SK-N-SH (cell line): ENCODE measurements around the gene CDH4. TPM values are rescaled to one million over a fixed set of nuclear protein-coding genes. Genes with fewer than 3 reads are reported as not detected.

Source experiments
- CTCF ChIA-PET: fragments of 300-600, 350-600 bp; formaldehyde crosslinking; extraction: SDS; loops from one replicate; lab custom pipeline; 2021; lab: Yijun Ruan, JAX
- POLR2A ChIA-PET: fragments of 350-600 bp; sonication (Branson Sonifier 250); formaldehyde crosslinking; extraction: SDS; loops from one replicate; lab custom pipeline; 2020; ENCODE audit warnings: antibody characterized with exemption, inconsistent platforms; lab: Yijun Ruan, JAX
- DNase-seq: peaks from one replicate; pipeline ENCODE4 v3.0.0; 2012
- H2AFZ ChIP-seq: fragments of 200-600 bp; sonication (generic); 2 replicates; pipeline ENCODE4 v1.8.1; 2016; ENCODE audit warnings: antibody characterized with exemption, mild to moderate bottlenecking, low read depth
- H3F3A ChIP-seq: fragments of 200-600 bp; sonication (generic); replicated peaks from 2 replicates; pipeline ENCODE3; 2016; ENCODE audit warnings: antibody characterized with exemption, mild to moderate bottlenecking; ENCODE audit not compliant: insufficient read depth
- H3K27ac ChIP-seq, 2 experiments: fragments of 200-500 bp in 1 of 2; fragments of 200-600 bp in 1 of 2; sonication (Bioruptor generic) in 1 of 2; sonication (generic), shearing (Covaris generic) in 1 of 2; 2 replicates each; pipeline versions ENCODE4 v1.5.1 to v1.6.1; 2014 to 2016; ENCODE audit warnings: low read depth in 2 of 2, inconsistent platforms in 1 of 2, low read length in 1 of 2, mild to moderate bottlenecking in 1 of 2, mixed read lengths in 1 of 2
- H3K27me3 ChIP-seq: fragments of 200-600 bp; sonication (generic), shearing (Covaris generic); 2 replicates; pipeline ENCODE4 v1.6.1; 2016; ENCODE audit warnings: mixed run types; ENCODE audit not compliant: insufficient read depth
- H3K36me3 ChIP-seq, 2 experiments: fragments of 200-500 bp in 1 of 2; fragments of 200-600 bp in 1 of 2; sonication (Bioruptor generic) in 1 of 2; sonication (generic) in 1 of 2; replicated peaks in 1 of 2; 2 replicates each; pipeline versions ENCODE3 to v1.5.1; 2014 to 2016; ENCODE audit warnings: low read length in 1 of 2, mild to moderate bottlenecking in 1 of 2; ENCODE audit not compliant: insufficient read depth in 2 of 2, control insufficient read depth in 1 of 2
- H3K4me1 ChIP-seq, 2 experiments: fragments of 200-500 bp in 1 of 2; fragments of 200-600 bp in 1 of 2; sonication (Bioruptor generic) in 1 of 2; sonication (generic), shearing (Covaris generic) in 1 of 2; 2 replicates each; pipeline versions ENCODE4 v1.5.1 to v1.6.1; 2014 to 2016; ENCODE audit warnings: low read depth in 1 of 2, low read length in 1 of 2, mixed run types in 1 of 2; ENCODE audit not compliant: insufficient read depth in 2 of 2, control insufficient read depth in 1 of 2
- H3K4me2 ChIP-seq: fragments of 200-600 bp; sonication (generic), shearing (Covaris generic); 2 replicates; pipeline ENCODE4 v1.6.1; 2017; ENCODE audit warnings: mixed run types
- H3K4me3 ChIP-seq, 2 experiments: fragments of 200-500 bp in 1 of 2; fragments of 200-600 bp in 1 of 2; sonication (Bioruptor generic) in 1 of 2; sonication (generic), shearing (Covaris generic) in 1 of 2; 2 replicates each; pipeline versions ENCODE4 v1.5.1 to v1.8.1; 2014 to 2016; ENCODE audit warnings: low read depth in 2 of 2, inconsistent platforms in 1 of 2, low read length in 1 of 2, mild to moderate bottlenecking in 1 of 2, mixed read lengths in 1 of 2, moderate library complexity in 1 of 2
- H3K79me2 ChIP-seq: fragments of 200-600 bp; sonication (generic); 2 replicates; pipeline ENCODE4 v1.8.1; 2017; ENCODE audit warnings: mild to moderate bottlenecking; ENCODE audit not compliant: insufficient read depth
- H3K9ac ChIP-seq: fragments of 200-600 bp; sonication (generic); 2 replicates; pipeline ENCODE4 v1.6.1; 2017; ENCODE audit warnings: mixed run types
- H3K9me2 ChIP-seq: fragments of 200-600 bp; sonication (generic); 2 replicates; pipeline ENCODE4 v1.6.1; 2017; ENCODE audit warnings: mixed run types
- H3K9me3 ChIP-seq: fragments of 200-600 bp; sonication (generic); 2 replicates; pipeline ENCODE4 v1.6.1; 2017; ENCODE audit warnings: mixed run types, mild to moderate bottlenecking, moderate library complexity
- H4K20me1 ChIP-seq: fragments of 200-600 bp; sonication (generic); 2 replicates; pipeline ENCODE4 v1.6.1; 2017; ENCODE audit warnings: mild to moderate bottlenecking, mixed run types; ENCODE audit not compliant: insufficient read depth
- CTCF ChIP-seq: fragments of 200-600 bp; sonication (generic); IDR thresholded peaks from 2 replicates; pipeline ENCODE4 v1.6.1; 2017; ENCODE audit warnings: antibody characterized with exemption, mild to moderate bottlenecking, moderate library complexity
- EZH2phosphoT487 ChIP-seq: fragments of 200-600 bp; sonication (generic); IDR thresholded peaks from 2 replicates; pipeline ENCODE4 v1.6.1; 2017; ENCODE audit warnings: low read depth, mixed run types, mild to moderate bottlenecking, antibody characterized with exemption, moderate library complexity, borderline replicate concordance
- IRF3 ChIP-seq: fragments of 150-350 bp; IDR thresholded peaks from 2 replicates; pipeline ENCODE4 v1.6.1; 2016; ENCODE audit warnings: mild to moderate bottlenecking, low read depth, low read length
- JUND ChIP-seq: IDR thresholded peaks from 2 replicates; pipeline ENCODE4 v1.4.0; 2012
- SMC3 ChIP-seq: IDR thresholded peaks from 2 replicates; pipeline ENCODE4 v1.6.1; 2012; ENCODE audit warnings: low read depth, low read length, improper control_type of control experiment
- TAF1 ChIP-seq: IDR thresholded peaks from 2 replicates; pipeline ENCODE4 v1.6.1; 2012; ENCODE audit warnings: low read depth, mild to moderate bottlenecking, low read length, moderate library complexity, borderline replicate concordance
- TEAD4 ChIP-seq: IDR thresholded peaks from 2 replicates; pipeline ENCODE4 v1.4.0; 2012; ENCODE audit warnings: mild to moderate bottlenecking, borderline replicate concordance; ENCODE audit not compliant: insufficient read depth
- USF2 ChIP-seq: fragments of 150-350 bp; IDR thresholded peaks from 2 replicates; pipeline ENCODE4 v1.6.1; 2017; ENCODE audit warnings: antibody characterized with exemption, low read length, low read depth, borderline replicate concordance
- WGBS: methylation state at CpG from one replicate; pipeline ENCODE4 v1.1.6; 2017; ENCODE audit warnings: low lambda C conversion rate; 5-methylcytosine and 5-hydroxymethylcytosine counted together
- polyA plus RNA-seq, 3 experiments: library from polyadenylated mRNA; depleted of rRNA; stranded (reverse); fragments of >200 nt; gene quantifications; 2 replicates each; pipeline ENCODE4 v1.2.3, GENCODE V29; 2012

Gene CDH4
- polyA plus RNA-seq, 1 of the 3 experiments (the other 2 are of a cell fraction) = not detected

GRCh38 chr20:61483336-61484067 lies 231.4 kb downstream of the CDH4 start:
- Histone ChIP-seq H3K79me2 (no peaks in the 10 kb centered on the region), H3K4me2 (no peak overlapping the region), H3F3A (no peaks in the 10 kb centered on the region), H4K20me1 (no peaks in the 10 kb centered on the region), H3K27me3 (no peaks in the 10 kb centered on the region), H3K9me3 (no peaks in the 10 kb centered on the region), H3K4me3 (no peak overlapping the region), H2AFZ (no peak overlapping the region), H3K9me2 (no peaks in the 10 kb centered on the region), H3K9ac (no peak overlapping the region), H3K27ac (no peak overlapping the region), H3K4me1 (no peaks in the 10 kb centered on the region), H3K36me3 (no peaks in the 10 kb centered on the region)
- TF ChIP-seq USF2 = no peak
- no peak for TF ChIP-seq SMC3
- no peak for TF ChIP-seq TEAD4
- ChIA-PET CTCF (no interaction called here), POLR2A (no interaction called here)
- no peak for DNase-seq
- WGBS = 45% methylated on average over 15 of the region's 16 CpGs

- Histone ChIP-seq H3K27me3 (no peaks in the 10 kb centered on the region), H2AFZ (no peak overlapping the region), H4K20me1 (no peaks in the 10 kb centered on the region), H3K79me2 (no peaks in the 10 kb centered on the region), H3K9ac (no peak overlapping the region), H3K36me3 (no peaks in the 10 kb centered on the region), H3K9me2 (no peaks in the 10 kb centered on the region), H3K27ac (no peak overlapping the region), H3F3A (no peaks in the 10 kb centered on the region), H3K4me3 (no peak overlapping the region), H3K4me1 (no peaks in the 10 kb centered on the region), H3K4me2 (no peak overlapping the region), H3K9me3 (no peaks in the 10 kb centered on the region)
- WGBS = 25% methylated on average over 5 of the region's 6 CpGs
- DNase-seq = no peak
- ChIA-PET POLR2A (no interaction called here), CTCF (no interaction called here)
- TF ChIP-seq JUND (no peak), EZH2phosphoT487 (no peak), IRF3 (no peak), TAF1 (no peak), CTCF (no peak)
These were observed 234.1 kb downstream of the CDH4 start for GRCh38 chr20:61486198-61486597.
